Measurements from ENCODE around the gene FGF3.

FGF3 gene

GRCh38 chr11:69860244-69860643, 41.0 kb upstream of the FGF3 start:
- no peak for DNase-seq (ENCODE audit: low spot score)

DNA sequence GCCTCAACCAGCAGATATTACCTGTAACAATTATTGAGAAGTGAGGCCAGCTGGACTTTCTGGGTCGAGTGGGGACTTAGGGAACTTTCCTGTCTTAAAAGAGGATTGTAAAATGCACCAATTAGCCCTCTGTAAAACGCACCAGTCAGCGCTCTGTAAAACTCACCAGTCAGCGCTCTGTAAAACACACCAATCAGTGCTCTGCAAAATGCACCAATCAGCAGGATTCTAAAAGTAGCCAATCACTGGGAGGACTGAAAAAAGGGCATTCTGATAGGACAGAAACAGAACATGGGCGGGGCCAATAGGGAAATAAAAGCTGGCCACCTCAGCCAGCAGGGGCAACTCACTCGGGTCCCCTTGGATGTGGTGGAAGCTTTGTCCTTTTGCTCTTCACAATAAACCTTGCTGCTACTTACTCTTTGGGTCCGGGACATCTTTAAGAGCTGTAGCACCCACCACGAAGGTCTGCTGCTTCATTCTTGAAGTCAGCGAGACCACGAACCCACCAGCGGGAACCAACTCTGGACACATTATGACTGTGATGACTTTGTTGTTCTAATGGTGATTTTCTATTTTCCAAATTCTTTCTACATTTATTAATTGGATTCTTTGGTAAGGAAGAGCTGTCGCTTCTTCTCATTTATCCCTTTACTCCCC, 40.2 kb upstream of the FGF3 start:
- TF ChIP-seq, protein P1, sequence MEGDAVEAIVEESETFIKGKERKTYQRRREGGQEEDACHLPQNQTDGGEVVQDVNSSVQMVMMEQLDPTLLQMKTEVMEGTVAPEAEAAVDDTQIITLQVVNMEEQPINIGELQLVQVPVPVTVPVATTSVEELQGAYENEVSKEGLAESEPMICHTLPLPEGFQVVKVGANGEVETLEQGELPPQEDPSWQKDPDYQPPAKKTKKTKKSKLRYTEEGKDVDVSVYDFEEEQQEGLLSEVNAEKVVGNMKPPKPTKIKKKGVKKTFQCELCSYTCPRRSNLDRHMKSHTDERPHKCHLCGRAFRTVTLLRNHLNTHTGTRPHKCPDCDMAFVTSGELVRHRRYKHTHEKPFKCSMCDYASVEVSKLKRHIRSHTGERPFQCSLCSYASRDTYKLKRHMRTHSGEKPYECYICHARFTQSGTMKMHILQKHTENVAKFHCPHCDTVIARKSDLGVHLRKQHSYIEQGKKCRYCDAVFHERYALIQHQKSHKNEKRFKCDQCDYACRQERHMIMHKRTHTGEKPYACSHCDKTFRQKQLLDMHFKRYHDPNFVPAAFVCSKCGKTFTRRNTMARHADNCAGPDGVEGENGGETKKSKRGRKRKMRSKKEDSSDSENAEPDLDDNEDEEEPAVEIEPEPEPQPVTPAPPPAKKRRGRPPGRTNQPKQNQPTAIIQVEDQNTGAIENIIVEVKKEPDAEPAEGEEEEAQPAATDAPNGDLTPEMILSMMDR (IDR thresholded peaks at IDR 0.05; ENCODE audit: extremely low read depth, missing control alignments) = no peak
- DNase-seq (ENCODE audit: low spot score) = no peak

More at GRCh38 chr11:69860244-69860643, 41.0 kb upstream of the FGF3 start:
- TF ChIP-seq, protein P1 (IDR thresholded peaks at IDR 0.05; ENCODE audit: extremely low read depth, missing control alignments) = no peak

DNA sequence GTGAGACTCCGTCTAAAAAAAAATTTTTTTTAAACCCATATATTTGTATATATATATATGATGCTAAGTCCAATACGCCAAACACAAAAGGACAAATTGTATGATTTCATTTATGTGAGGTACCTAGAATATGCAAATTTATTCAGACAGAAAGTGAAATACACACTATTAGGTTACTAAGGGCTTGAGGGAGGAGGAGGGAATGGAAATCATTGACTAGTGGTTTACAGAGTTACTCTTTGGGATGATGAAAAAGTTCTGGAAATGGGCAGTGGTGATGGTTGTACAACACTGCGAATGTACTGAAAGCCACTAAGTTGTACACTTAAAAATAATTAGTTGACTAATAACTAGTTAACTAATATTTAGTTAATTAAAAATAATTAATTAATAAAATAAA, 36.2 kb upstream of the FGF3 start:
- DNase-seq (ENCODE audit: low spot score) = no peak
- TF ChIP-seq, protein P1 (IDR thresholded peaks at IDR 0.05; ENCODE audit: extremely low read depth, missing control alignments) = no peak

DNA sequence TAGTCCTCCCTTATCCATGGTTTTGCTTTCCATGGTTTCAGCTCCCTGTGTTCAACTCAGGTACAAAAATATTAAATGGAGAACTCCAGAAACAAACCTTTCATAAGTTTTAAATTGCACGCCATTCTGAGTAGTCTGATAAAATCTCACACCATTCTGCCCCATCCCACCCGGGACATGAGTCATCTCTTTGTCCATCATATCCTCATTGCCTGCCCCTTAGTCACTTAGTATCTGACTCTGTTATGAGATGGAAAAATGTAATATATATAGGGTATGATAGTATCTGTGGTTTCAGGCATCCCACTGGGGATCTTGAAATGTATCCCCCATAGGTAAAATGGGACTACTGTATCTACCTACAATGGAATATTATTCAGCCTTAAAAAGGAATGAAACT, 35.5 kb upstream of the FGF3 start:
- DNase-seq (ENCODE audit: low spot score) = no peak

DNA sequence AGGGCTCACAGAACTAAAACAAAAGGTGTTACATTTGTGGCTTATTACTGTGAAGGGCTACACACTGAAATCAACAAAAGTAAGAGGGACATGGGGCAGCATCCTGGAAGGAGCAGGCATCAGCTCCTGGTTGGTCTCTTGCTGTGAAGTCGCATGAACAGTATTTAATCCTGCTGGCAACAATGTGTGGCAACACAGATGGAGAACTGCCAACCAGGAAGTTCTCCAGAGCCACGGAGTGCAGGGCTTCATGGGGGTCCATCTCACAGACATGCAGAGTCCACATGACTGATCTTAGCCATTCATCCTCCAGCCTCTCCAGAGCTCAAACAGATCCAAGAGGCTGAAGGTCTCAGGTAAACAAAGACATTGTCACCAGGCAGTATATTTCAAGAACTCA, 32.8 kb upstream of the FGF3 start:
- no peak for DNase-seq (ENCODE audit: low spot score)
- TF ChIP-seq, protein P1 (IDR thresholded peaks at IDR 0.05; ENCODE audit: extremely low read depth, missing control alignments) = no peak

More for the DNA sequence above, 35.5 kb upstream of the FGF3 start:
- TF ChIP-seq, protein P1 (IDR thresholded peaks at IDR 0.05; ENCODE audit: extremely low read depth, missing control alignments) = no peak

- DNase-seq (ENCODE audit: low spot score) = no peak
- TF ChIP-seq, protein P1 (IDR thresholded peaks at IDR 0.05; ENCODE audit: extremely low read depth, missing control alignments) = no peak
Observed at GRCh38 chr11:69848201-69848600, 29.0 kb upstream of the FGF3 start.

- TF ChIP-seq, protein P1 (IDR thresholded peaks at IDR 0.05; ENCODE audit: extremely low read depth, missing control alignments) = no peak
Observed at GRCh38 chr11:69844396-69844795, 25.2 kb upstream of the FGF3 start.

More at GRCh38 chr11:69844396-69844795, 25.2 kb upstream of the FGF3 start:
- DNase-seq (ENCODE audit: low spot score) = no peak
